Glutamatergic neuron (in vitro differentiated cells): Measurements from ENCODE around the gene RNF8. TPM values are rescaled to one million over a fixed set of nuclear protein-coding genes. Genes with fewer than 3 reads are reported as not detected.

Experiments used
- DNase-seq: peaks from one replicate; pipeline ENCODE4 v3.0.0; 2022
- H3K27ac Mint-ChIP-seq: one replicate; pipeline ENCODE4 v1.8.0; 2020; ENCODE audit warnings: mild to moderate bottlenecking, mixed read lengths, inconsistent platforms; ENCODE audit not compliant: unreplicated experiment
- H3K27me3 Mint-ChIP-seq: one replicate; pipeline ENCODE4 v1.8.0; 2020; ENCODE audit warnings: mild to moderate bottlenecking, moderate library complexity, mixed read lengths, inconsistent platforms; ENCODE audit not compliant: unreplicated experiment
- H3K36me3 Mint-ChIP-seq: one replicate; pipeline ENCODE4 v1.8.0; 2020; ENCODE audit warnings: mild to moderate bottlenecking, mixed read lengths, inconsistent platforms; ENCODE audit not compliant: unreplicated experiment
- H3K4me1 Mint-ChIP-seq: one replicate; pipeline ENCODE4 v1.8.0; 2020; ENCODE audit warnings: mild to moderate bottlenecking, low read depth, mixed read lengths, inconsistent platforms; ENCODE audit not compliant: unreplicated experiment
- H3K4me3 Mint-ChIP-seq: one replicate; pipeline ENCODE4 v1.8.0; 2020; ENCODE audit warnings: mild to moderate bottlenecking, mixed read lengths, inconsistent platforms; ENCODE audit not compliant: unreplicated experiment
- H3K9me3 Mint-ChIP-seq: one replicate; pipeline ENCODE4 v1.8.0; 2020; ENCODE audit warnings: mild to moderate bottlenecking, moderate library complexity, mixed read lengths, inconsistent platforms; ENCODE audit not compliant: unreplicated experiment
- CTCF ChIP-seq: fragments of 200-600 bp; sonication (generic); IDR thresholded peaks from one replicate; pipeline ENCODE4 v1.5.0; 2021; ENCODE audit not compliant: partially characterized antibody, unreplicated experiment
- total RNA-seq: library from RNA; stranded (reverse); fragmentation: NEBNext Ultra II Directional; extraction: Animal tissue kit (Norgen Biotek cat#: 25700); gene quantifications from one replicate; pipeline ENCODE4 v1.2.1, GENCODE V29; 2021; ENCODE audit not compliant: unreplicated experiment

The RNF8 gene
- total RNA-seq, 1 donor from 2014 or later, result 21.0 TPM

DNA sequence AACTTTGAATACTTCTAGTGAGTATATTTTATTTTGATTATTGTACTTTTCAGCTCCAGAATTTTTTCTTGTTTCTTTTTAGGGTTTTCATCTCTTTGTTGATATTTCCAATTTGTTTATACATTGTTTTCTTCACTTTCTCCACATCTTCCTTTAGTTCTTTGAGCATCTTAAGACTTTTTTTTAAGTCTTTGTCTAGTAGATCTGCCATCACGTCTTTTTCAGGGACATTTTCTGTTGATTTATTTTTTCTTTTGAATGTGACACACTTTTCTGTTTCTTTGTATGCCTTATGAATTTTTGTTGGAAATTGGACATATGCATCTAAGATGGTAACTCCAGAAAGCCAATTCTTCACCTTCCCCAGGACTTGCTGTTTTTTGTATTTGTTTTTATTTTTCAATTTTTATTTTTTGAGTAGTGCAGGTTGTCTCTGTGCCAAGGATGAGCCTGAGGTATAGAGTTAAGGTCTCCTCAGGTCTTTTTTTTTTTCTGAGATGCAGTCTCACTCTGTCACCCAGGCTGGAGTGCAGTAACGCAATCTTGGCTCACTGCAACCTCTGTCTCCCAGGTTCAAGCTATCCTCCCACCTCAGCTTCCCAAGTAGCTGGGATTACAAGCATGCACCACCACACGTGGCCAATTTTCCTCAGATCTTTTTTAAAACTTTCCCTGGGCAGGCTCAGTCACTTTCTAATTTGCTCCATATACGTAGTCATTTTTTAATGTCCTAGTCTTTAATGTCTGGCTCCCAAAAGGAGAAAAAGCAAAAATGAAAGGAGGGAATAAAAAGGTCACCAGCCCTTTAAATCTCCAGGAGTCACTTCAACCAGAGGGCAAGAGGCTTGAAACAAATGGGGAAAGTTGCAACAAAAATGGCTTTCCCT lies 72.5 kb downstream of the RNF8 start:
- no peak for TF ChIP-seq CTCF
- Mint-ChIP-seq H3K4me3 (no peak overlapping the region), H3K4me1 (no peaks in the 10 kb centered on the region), H3K27me3 (no peaks in the 10 kb centered on the region), H3K27ac (no peak overlapping the region), H3K9me3 (peaks cover 17% of the 10 kb centered on the region), H3K36me3 (peaks cover 23% of the 10 kb centered on the region)
- no peak for DNase-seq

DNA sequence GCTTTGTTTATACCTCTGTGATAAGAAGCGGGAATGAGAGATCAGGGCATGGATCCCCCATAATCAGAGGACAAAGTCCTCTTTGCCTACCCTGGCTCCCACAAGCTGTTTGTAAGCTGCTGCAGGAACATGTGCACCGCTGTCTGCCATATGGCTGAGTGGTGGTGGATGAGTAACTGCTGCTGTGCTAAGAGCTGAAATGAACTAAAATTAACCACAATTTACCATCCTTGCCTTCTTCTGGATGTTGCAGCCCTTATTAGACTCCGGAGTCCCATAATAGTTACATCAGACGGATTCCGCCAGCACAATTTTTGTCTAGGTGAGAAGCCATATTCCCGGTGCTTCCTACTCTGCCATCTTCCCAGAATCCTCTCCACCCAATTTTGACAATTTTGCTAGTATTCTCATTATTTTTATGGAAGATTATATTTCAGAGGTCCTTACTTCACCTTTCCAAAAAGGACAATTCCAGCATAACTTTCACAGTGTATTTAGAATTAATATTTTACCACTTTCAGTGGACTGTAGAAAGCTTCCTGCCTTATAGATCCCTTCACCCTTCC lies 73.2 kb downstream of the RNF8 start:
- DNase-seq, result no peak
- Mint-ChIP-seq H3K4me1 (no peaks in the 10 kb centered on the region), H3K27me3 (no peaks in the 10 kb centered on the region), H3K27ac (no peak overlapping the region), H3K9me3 (peaks cover 19% of the 10 kb centered on the region), H3K36me3 (peaks cover 23% of the 10 kb centered on the region), H3K4me3 (no peak overlapping the region)
- no peak for TF ChIP-seq CTCF

GRCh38 chr6:37429352-37429750 lies 75.6 kb downstream of the RNF8 start:
- no peak for DNase-seq
- Mint-ChIP-seq H3K9me3 (peaks cover 30% of the 10 kb centered on the region), H3K27me3 (peaks cover 16% of the 10 kb centered on the region), H3K4me1 (peaks cover 9% of the 10 kb centered on the region), H3K4me3 (no peak overlapping the region), H3K36me3 (peaks cover 23% of the 10 kb centered on the region), H3K27ac (no peak overlapping the region)
- TF ChIP-seq CTCF, result no peak

GRCh38 chr6:37432590-37432915 lies 78.8 kb downstream of the RNF8 start:
- H3K27ac Mint-ChIP-seq, result peak overlapping the region; percentile 92
- H3K4me1 Mint-ChIP-seq, result peaks cover 31% of the 10 kb centered on the region
- no peak for DNase-seq
- H3K9me3 Mint-ChIP-seq, result peaks cover 21% of the 10 kb centered on the region
- H3K4me3 Mint-ChIP-seq, result peak overlapping the region; percentile 91
- H3K36me3 Mint-ChIP-seq, result peaks cover 6% of the 10 kb centered on the region
- TF ChIP-seq CTCF, result no peak
- H3K27me3 Mint-ChIP-seq, result peaks cover 16% of the 10 kb centered on the region
